Measurements from ENCODE around the gene ASTN2.

Gene ASTN2

DNA sequence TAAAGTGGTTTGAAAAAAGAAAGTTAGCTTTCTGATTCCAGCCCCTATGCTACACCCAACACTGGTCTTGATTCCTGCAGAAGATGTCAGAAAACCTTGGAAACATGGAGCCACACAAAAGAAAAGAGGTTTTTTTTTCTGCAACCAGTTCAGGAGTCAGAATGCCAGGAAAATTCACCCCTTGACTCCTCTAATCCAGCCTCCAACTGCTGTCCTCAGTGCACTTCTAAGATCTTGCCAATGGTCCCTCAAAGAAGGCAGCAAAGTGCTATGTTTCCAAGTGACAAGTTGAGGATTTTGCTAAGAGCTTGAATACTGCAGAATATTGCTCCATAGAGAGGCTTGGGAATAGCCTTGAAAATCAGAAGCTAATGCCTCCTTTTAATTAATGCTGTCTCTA, 617.6 kb downstream of the ASTN2 start:
- Mint-ChIP-seq H3K36me3 (ENCODE audit: low read depth) (no peaks in the 10 kb centered on the region), H3K9me3 (no peaks in the 10 kb centered on the region), H3K4me3 (no peak overlapping the region), H3K4me1 (ENCODE audit: low read depth) (no peaks in the 10 kb centered on the region), H3K27ac (no peak overlapping the region), H3K27me3 (ENCODE audit: low read depth) (no peaks in the 10 kb centered on the region)

DNA sequence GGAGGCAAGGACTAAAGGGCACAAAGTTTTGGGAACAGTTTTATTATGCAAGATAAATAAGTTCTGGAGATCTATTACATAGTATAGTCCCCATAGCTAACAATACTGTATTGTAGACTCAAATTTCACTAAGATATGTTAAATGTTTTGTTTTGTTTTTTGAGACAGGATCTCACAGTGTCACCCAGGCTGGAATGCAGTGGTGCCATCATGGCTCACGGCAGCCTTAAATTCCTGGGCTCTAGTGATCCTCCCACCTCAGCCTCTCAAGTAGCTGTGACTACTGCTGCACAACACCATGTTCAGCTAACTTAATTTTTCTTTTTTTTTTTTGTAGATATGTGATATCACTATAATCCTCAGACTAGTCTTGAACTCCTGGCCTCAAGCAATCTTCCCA, 618.2 kb downstream of the ASTN2 start:
- Mint-ChIP-seq H3K4me1 (ENCODE audit: low read depth) (no peaks in the 10 kb centered on the region), H3K4me3 (no peak overlapping the region), H3K9me3 (no peaks in the 10 kb centered on the region), H3K27me3 (ENCODE audit: low read depth) (no peaks in the 10 kb centered on the region), H3K36me3 (ENCODE audit: low read depth) (no peaks in the 10 kb centered on the region), H3K27ac (no peak overlapping the region)

DNA sequence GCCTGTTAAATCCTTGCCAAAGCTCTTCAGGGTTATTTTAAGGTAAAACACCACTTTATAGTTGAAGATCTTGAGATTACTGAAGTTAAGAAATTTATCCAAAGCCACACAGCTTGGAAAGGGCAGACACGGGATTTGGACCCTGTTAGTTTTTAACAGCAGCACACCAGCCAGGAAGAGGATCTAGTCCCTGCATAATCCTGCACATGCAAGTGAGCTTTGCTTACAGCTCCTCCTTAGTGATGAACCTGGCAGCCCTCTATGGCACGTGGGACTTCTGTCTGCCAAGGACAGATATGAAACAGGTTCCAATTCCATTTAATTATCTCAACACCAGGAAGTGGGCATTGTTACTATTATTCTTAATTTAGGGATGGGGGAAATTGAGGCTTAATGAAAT, 619.0 kb downstream of the ASTN2 start:
- Mint-ChIP-seq H3K36me3 (ENCODE audit: low read depth) (no peaks in the 10 kb centered on the region), H3K4me3 (no peak overlapping the region), H3K27me3 (ENCODE audit: low read depth) (no peaks in the 10 kb centered on the region), H3K4me1 (ENCODE audit: low read depth) (no peaks in the 10 kb centered on the region), H3K27ac (no peak overlapping the region), H3K9me3 (no peaks in the 10 kb centered on the region)

DNA sequence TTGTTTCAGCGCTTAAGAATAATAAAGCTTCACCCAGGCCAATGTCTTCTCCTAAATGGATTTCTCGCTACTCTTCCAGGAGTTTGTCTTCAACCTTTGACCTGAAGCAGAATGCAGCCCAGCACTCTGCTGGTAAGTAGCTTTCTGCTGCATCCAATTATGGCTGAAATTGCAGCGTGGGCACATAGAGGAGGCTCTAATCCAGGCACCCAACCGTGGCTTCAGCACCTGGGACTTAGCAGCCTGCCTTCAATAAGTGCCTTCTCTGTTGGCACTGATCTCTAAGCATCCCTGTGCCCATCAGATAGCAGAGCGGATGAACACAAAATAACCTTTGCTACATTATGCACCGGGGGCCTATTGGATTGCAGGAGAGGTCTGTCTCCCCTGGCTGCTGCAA, 622.6 kb downstream of the ASTN2 start:
- no peaks in the 10 kb centered on the region for H3K4me1 Mint-ChIP-seq (ENCODE audit: low read depth)
- H3K27ac Mint-ChIP-seq: no peak overlapping the region
- no peaks in the 10 kb centered on the region for H3K36me3 Mint-ChIP-seq (ENCODE audit: low read depth)
- H3K27me3 Mint-ChIP-seq (ENCODE audit: low read depth): no peaks in the 10 kb centered on the region
- no peak overlapping the region for H3K4me3 Mint-ChIP-seq
- H3K9me3 Mint-ChIP-seq: no peaks in the 10 kb centered on the region

DNA sequence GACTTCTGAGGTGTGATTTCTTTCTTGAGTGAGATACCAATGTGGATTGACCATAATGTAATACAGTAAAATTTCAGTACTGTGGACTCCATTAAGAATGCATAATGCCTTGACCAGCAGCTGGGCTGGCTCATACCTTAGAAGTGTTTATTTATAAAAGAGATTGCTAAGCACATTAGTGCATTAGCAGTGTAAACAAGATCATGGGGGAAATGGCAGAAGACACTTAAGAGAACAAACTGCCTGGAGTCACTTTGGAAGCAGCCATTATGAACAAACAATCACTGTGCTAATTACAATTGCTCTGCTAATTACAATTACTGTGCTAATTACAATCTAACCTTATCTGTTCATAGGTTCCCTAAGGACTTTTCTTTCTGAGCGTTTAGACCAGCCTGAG, 623.5 kb downstream of the ASTN2 start:
- Mint-ChIP-seq H3K36me3 (ENCODE audit: low read depth) (no peaks in the 10 kb centered on the region), H3K27me3 (ENCODE audit: low read depth) (no peaks in the 10 kb centered on the region), H3K4me3 (no peak overlapping the region), H3K9me3 (no peaks in the 10 kb centered on the region), H3K27ac (no peak overlapping the region), H3K4me1 (ENCODE audit: low read depth) (no peaks in the 10 kb centered on the region)

DNA sequence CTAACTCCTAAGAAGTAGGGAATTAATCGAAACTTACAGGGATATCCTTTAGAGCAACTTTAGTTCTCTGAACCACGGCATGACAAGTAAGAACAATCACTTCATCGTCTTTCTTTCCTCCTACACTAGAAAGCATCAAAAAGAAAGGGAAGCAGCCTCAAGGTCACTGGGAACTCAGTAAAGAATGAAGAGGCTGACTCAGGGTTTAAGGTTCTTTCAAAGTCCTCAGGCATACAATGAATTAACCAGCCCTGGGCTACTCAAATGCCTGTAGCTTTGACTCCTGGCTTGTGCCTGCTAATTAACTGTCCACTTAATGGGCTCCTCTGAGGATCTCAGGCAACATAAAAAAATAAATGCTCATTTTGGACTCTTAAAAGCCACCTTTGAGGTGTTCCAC, 625.8 kb downstream of the ASTN2 start:
- no peaks in the 10 kb centered on the region for H3K36me3 Mint-ChIP-seq (ENCODE audit: low read depth)
- no peak overlapping the region for H3K4me3 Mint-ChIP-seq
- no peaks in the 10 kb centered on the region for H3K9me3 Mint-ChIP-seq
- H3K27me3 Mint-ChIP-seq (ENCODE audit: low read depth): no peaks in the 10 kb centered on the region
- no peak overlapping the region for H3K27ac Mint-ChIP-seq
- H3K4me1 Mint-ChIP-seq (ENCODE audit: low read depth): no peaks in the 10 kb centered on the region

DNA sequence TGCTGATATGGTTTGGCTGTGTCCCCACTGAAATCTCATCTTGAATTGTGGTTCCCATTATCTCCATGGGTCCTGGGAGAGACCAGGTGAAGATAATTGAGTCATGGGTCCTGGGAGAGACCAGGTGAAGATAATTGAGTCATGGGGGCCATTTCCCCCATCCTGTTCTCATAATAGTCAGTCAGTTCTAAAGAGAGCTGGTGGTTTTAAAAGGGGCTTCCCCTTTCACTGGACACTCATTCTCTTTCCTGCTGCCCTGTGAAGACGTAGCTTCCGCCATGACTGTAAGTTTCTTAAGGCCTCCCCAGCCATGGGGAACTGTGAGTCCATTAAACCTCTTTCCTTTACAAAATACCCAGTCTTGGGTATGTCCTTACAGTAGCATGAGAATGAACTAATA, 628.1 kb downstream of the ASTN2 start:
- Mint-ChIP-seq H3K27me3 (ENCODE audit: low read depth) (no peaks in the 10 kb centered on the region), H3K9me3 (no peaks in the 10 kb centered on the region), H3K36me3 (ENCODE audit: low read depth) (no peaks in the 10 kb centered on the region), H3K27ac (no peak overlapping the region), H3K4me1 (ENCODE audit: low read depth) (no peaks in the 10 kb centered on the region), H3K4me3 (no peak overlapping the region)

DNA sequence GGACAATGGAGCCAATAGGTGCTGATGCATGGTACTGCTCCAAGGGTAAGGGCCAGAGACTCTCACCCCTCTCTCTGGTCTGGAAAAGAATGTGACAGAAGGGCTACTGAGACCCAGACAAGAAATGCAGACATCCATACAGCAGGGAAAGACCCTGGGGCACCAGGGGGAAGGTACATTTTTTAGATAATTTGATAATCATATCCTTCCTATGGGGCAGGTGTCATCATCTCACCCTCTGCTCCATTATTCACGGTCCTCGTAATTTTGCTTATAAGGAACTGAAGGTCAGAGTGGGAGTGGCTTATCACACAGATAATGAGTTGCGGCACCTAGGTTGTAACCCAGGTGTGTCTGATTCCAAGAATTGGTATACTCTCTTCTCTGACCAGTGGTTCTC, 637.7 kb downstream of the ASTN2 start:
- no peaks in the 10 kb centered on the region for H3K27me3 Mint-ChIP-seq (ENCODE audit: low read depth)
- no peaks in the 10 kb centered on the region for H3K9me3 Mint-ChIP-seq
- H3K36me3 Mint-ChIP-seq (ENCODE audit: low read depth): no peaks in the 10 kb centered on the region
- no peaks in the 10 kb centered on the region for H3K4me1 Mint-ChIP-seq (ENCODE audit: low read depth)
- H3K27ac Mint-ChIP-seq: no peak overlapping the region
- H3K4me3 Mint-ChIP-seq: no peak overlapping the region

DNA sequence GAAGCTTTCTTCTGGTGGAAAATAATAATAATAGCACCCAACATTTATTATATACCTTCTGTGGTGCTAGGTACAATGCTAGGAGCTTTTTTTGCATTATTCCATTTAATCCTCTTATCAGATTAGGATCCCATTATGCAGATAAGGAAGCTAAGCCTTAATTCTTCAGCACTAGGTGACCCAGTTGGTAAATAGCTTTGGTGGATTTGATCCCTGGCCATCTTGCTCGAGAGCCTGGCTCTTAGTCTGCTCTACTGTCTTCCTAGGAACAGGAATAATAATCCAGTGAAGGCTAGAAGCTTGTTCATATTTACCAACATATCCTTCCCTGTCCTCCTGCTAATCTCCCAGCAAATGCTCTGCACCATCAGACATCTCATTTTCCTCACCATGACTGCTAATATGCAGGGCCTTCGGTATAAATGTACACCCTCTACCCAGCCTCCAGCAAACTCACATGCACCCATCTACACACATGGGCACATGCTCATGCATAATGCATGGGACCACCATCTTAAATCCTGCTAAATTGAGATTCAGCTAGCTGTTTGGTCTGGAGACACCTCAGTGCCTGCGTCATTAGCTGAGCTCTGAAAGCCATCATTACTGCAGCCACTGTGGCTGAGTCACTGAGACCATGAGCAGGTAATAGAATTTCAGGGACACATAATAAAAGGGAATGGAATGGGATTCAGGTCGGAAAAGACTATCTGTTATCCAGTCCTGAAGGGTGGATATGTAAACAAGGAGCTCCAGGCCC, 640.3 kb downstream of the ASTN2 start:
- no peak overlapping the region for H3K4me3 Mint-ChIP-seq
- H3K4me1 Mint-ChIP-seq (ENCODE audit: low read depth): no peaks in the 10 kb centered on the region
- H3K27me3 Mint-ChIP-seq (ENCODE audit: low read depth): no peaks in the 10 kb centered on the region
- H3K9me3 Mint-ChIP-seq: no peaks in the 10 kb centered on the region
- no peak overlapping the region for H3K27ac Mint-ChIP-seq
- no peaks in the 10 kb centered on the region for H3K36me3 Mint-ChIP-seq (ENCODE audit: low read depth)

DNA sequence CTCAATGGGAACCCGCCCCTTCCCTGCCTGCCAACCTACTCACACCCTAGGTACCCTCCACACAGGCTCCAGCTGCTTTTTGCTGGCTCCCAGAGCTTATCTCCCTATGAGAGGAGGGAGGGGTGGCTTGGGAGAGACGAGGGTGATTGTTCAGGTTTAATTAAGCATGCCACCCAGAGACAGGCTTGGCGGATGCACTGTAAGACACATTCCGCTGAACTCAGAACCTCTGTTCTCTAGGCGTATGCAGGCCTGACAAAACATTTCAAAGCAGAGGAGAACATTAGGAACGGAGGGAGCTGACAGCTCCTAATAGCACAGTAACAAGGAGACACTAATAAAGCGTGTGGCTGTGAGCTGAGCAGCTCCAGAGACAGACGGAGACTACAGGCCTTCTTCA, 647.6 kb downstream of the ASTN2 start:
- Mint-ChIP-seq H3K27me3 (ENCODE audit: low read depth) (no peaks in the 10 kb centered on the region), H3K4me1 (ENCODE audit: low read depth) (no peaks in the 10 kb centered on the region), H3K4me3 (no peak overlapping the region), H3K27ac (no peak overlapping the region), H3K9me3 (no peaks in the 10 kb centered on the region), H3K36me3 (ENCODE audit: low read depth) (no peaks in the 10 kb centered on the region)

DNA sequence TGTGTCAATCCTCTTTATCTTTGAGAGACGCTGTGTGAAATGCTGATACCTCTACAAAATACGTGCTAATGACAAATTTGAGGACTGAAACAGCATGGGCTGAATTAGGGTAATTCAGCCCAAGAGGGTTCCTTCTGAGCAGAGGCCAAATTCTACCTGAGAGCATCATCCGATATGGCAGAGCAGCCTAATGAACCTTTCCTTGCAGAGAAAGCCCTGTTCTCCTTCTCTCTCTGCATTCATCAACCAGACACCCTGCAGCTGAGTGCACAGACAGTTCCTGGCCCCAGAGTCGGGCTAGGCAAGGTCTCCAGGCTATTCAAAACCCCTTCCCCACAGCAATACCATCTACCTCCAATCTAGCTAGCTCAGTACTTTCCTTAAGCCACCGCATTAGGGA, 649.8 kb downstream of the ASTN2 start:
- H3K27me3 Mint-ChIP-seq (ENCODE audit: low read depth): peaks cover 3% of the 10 kb centered on the region
- H3K9me3 Mint-ChIP-seq: no peaks in the 10 kb centered on the region
- H3K4me3 Mint-ChIP-seq: no peak overlapping the region
- H3K36me3 Mint-ChIP-seq (ENCODE audit: low read depth): no peaks in the 10 kb centered on the region
- no peak overlapping the region for H3K27ac Mint-ChIP-seq
- H3K4me1 Mint-ChIP-seq (ENCODE audit: low read depth): no peaks in the 10 kb centered on the region

DNA sequence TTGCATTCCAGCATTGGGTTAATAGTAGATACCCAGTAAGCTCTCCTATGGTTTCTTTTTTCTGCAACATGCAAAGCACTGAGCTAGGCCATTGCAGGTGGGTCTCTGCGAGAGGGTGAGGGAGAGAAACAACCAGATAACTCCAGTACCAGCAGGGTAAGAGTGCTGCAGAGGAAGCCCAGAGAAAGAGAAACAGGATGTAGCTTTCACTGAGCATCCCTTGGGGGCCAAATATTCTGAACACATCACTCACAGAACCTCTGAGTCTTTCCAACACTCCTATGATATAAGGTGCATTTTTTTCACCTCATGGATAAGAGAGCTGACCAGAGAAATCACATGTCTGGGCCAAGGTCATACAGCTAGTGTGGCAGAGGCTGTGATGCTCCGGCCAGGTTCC, 651.1 kb downstream of the ASTN2 start:
- no peak overlapping the region for H3K4me3 Mint-ChIP-seq
- no peaks in the 10 kb centered on the region for H3K4me1 Mint-ChIP-seq (ENCODE audit: low read depth)
- H3K27me3 Mint-ChIP-seq (ENCODE audit: low read depth): peaks cover 3% of the 10 kb centered on the region
- H3K36me3 Mint-ChIP-seq (ENCODE audit: low read depth): no peaks in the 10 kb centered on the region
- H3K9me3 Mint-ChIP-seq: no peaks in the 10 kb centered on the region
- H3K27ac Mint-ChIP-seq: no peak overlapping the region

DNA sequence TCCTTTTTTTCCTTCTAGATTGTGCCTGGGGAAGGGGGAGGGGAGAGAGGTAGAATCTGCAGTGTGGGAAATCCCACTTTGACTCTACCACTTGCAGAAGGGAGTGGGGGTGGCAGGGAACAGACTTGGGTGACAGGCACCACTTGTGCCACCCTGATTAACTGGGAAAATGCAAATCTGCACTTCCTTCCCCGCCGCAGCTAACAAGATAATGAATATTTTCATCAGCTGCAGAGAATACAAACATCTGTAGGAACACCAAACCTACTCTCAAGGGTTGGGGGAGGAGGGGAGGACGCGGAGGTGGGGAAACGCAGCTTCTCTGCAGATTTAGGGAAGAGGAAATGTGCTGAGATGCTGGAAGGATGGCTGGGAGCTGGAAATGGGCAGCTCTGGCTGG, 654.2 kb downstream of the ASTN2 start:
- H3K27ac Mint-ChIP-seq: no peak overlapping the region
- H3K27me3 Mint-ChIP-seq (ENCODE audit: low read depth): peaks cover 3% of the 10 kb centered on the region
- no peak overlapping the region for H3K4me3 Mint-ChIP-seq
- no peaks in the 10 kb centered on the region for H3K36me3 Mint-ChIP-seq (ENCODE audit: low read depth)
- no peaks in the 10 kb centered on the region for H3K4me1 Mint-ChIP-seq (ENCODE audit: low read depth)
- no peaks in the 10 kb centered on the region for H3K9me3 Mint-ChIP-seq

DNA sequence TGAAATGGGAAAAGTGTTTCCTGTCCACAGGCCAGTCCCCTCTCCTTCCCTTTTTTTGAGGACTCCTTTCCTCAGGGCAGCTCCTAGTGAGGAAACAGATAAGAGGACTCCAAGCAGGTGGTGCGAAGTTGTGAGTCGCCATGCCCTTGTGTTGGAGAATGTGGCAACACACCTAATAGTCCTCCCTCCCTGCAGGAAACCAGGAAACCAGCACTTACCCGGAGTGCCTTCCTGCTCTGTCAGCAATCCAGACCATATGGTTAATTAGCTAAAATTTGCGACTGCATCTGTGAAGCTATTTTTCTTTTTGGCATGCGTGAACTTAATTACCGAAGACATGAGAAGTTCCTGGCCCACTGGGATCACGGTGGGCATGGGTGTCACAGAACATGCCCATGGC, 657.8 kb downstream of the ASTN2 start:
- H3K36me3 Mint-ChIP-seq (ENCODE audit: low read depth): no peaks in the 10 kb centered on the region
- H3K4me1 Mint-ChIP-seq (ENCODE audit: low read depth): no peaks in the 10 kb centered on the region
- H3K9me3 Mint-ChIP-seq: no peaks in the 10 kb centered on the region
- no peak overlapping the region for H3K4me3 Mint-ChIP-seq
- no peak overlapping the region for H3K27ac Mint-ChIP-seq
- peaks cover 3% of the 10 kb centered on the region for H3K27me3 Mint-ChIP-seq (ENCODE audit: low read depth)

DNA sequence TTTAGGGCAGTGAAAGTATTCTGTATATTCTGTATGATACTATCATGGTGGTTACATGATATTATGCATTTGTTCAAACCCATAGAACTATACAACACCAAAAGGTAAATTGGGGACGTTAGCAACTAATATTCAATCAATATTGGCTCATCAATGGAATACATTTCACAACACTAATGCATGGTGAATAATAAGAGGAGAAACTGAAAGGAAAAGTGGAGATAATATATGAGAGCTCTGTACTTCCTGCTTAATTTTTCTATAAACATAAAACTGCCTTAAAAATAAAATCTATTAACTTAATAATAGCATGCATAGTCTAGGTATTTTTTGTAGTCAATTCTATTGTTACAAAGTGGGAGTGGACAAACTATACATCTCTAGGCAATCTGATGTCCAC, 661.5 kb downstream of the ASTN2 start:
- H3K36me3 Mint-ChIP-seq (ENCODE audit: low read depth): no peaks in the 10 kb centered on the region
- H3K4me1 Mint-ChIP-seq (ENCODE audit: low read depth): no peaks in the 10 kb centered on the region
- no peak overlapping the region for H3K27ac Mint-ChIP-seq
- no peak overlapping the region for H3K4me3 Mint-ChIP-seq
- no peaks in the 10 kb centered on the region for H3K9me3 Mint-ChIP-seq
- H3K27me3 Mint-ChIP-seq (ENCODE audit: low read depth): no peaks in the 10 kb centered on the region

DNA sequence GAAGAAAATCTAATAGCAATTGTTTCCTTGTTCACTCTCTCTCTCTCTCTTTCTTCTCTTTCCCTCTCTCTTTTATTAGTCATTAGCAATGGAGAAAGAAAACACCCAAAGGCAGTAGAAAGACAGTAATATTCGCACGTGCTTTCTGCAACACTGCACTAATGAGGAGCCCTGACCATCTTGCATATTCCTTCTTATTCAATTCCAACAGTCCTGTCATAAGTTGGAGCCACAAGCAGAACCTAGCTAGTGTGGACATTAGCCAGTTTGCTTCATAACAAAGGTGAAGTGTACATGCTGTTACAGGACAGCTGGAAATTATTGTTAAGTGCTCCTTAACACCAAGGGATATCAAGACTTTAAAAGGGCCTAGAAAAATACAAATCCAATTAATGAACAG, 664.3 kb downstream of the ASTN2 start:
- Mint-ChIP-seq H3K27me3 (ENCODE audit: low read depth) (no peaks in the 10 kb centered on the region), H3K4me3 (no peak overlapping the region), H3K36me3 (ENCODE audit: low read depth) (no peaks in the 10 kb centered on the region), H3K27ac (no peak overlapping the region), H3K4me1 (ENCODE audit: low read depth) (no peaks in the 10 kb centered on the region), H3K9me3 (no peaks in the 10 kb centered on the region)

Data from T-helper 1 cell treated with Interleukin-12 subunit alpha and Interleukin-12 subunit beta and Interleukin-4 antibody, amounts not matched to agents 30 μg/mL and 1 μg/mL, for 36 hours (primary cell).